ENCODE measurements around the gene LPIN3.
A peak's percentile ranks its signal among the peaks of the same experiment; 100 is the strongest.

Gene LPIN3

GRCh38 chr20:41334443-41335421 is 5.9 kb upstream of the LPIN3 start:
- FAIRE-seq, result no peak
- TF ChIP-seq, protein P1, sequence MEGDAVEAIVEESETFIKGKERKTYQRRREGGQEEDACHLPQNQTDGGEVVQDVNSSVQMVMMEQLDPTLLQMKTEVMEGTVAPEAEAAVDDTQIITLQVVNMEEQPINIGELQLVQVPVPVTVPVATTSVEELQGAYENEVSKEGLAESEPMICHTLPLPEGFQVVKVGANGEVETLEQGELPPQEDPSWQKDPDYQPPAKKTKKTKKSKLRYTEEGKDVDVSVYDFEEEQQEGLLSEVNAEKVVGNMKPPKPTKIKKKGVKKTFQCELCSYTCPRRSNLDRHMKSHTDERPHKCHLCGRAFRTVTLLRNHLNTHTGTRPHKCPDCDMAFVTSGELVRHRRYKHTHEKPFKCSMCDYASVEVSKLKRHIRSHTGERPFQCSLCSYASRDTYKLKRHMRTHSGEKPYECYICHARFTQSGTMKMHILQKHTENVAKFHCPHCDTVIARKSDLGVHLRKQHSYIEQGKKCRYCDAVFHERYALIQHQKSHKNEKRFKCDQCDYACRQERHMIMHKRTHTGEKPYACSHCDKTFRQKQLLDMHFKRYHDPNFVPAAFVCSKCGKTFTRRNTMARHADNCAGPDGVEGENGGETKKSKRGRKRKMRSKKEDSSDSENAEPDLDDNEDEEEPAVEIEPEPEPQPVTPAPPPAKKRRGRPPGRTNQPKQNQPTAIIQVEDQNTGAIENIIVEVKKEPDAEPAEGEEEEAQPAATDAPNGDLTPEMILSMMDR (IDR thresholded peaks at IDR 0.05; ENCODE audit: insufficient read depth, missing control alignments), result no peak
- no peak for DNase-seq (ENCODE audit: insufficient read length, low spot score)

- TF ChIP-seq, protein P1 (IDR thresholded peaks at IDR 0.05; ENCODE audit: insufficient read depth, missing control alignments), result no peak
- FAIRE-seq (no peak), DNase-seq (ENCODE audit: insufficient read length, low spot score) (no peak)
These were observed 5.0 kb upstream of the LPIN3 start for GRCh38 chr20:41335591-41335990.

GRCh38 chr20:41336711-41337492 is 3.7 kb upstream of the LPIN3 start:
- FAIRE-seq (no peak), DNase-seq (ENCODE audit: insufficient read length, low spot score) (no peak)
- TF ChIP-seq, protein P1 (IDR thresholded peaks at IDR 0.05; ENCODE audit: insufficient read depth, missing control alignments), result no peak

- FAIRE-seq, result no peak
- DNase-seq (ENCODE audit: insufficient read length, low spot score), result no peak
- TF ChIP-seq, protein P1 (IDR thresholded peaks at IDR 0.05; ENCODE audit: insufficient read depth, missing control alignments), result peak; percentile 92
These were observed 679 bp upstream of the LPIN3 start for GRCh38 chr20:41339957-41340326.

DNA sequence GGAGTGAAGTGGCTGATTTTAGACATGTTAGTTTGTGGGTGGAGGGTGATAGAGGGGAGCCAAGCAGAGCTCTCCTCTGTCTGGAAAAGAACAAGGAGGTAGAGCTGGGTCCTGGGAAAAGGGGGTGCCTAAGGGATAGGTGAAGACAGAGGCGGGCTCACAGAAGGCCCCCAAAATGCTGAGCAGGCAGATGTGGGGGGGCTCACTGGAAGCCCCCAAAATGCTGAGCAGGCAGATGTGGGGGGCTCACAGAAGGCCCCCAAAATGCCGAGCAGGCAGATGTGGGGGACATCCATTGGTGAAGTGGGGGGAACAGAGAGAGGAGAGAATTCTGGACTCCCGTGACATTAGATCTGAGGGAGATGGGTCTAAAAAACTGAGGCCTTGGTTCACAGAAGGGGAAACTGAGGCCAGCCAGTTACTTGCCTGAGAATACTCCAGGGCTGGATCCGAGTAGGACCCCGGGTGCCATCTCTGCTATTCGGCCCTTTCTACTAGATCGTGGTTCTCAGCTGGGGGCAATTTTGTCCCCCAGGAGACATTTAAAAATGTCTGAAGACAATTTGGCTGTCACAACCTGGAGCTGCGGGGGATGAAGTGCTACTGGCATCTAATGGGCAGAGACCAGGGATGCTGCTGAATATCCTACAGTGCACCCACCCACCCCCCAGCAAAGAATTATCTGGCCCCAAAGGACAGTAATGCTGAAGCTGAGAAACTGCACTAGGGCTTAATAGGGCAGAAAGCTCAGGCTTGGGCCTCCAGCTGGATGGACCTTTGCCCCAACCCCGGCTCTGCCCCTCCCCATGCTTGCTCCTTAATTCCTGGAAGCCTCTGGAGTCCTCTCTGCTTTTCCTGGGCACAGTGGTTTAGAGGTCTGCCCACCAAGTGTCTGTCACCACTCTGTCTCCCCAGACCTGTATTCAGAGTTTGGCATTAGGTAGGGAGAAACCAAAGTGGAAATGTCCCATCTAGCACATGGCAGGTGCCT is 2.1 kb downstream of the LPIN3 start:
- no peak for FAIRE-seq
- TF ChIP-seq, protein P1 (IDR thresholded peaks at IDR 0.05; ENCODE audit: insufficient read depth, missing control alignments), result no peak
- DNase-seq (ENCODE audit: insufficient read length, low spot score), result no peak

GRCh38 chr20:41344477-41344876 is 3.9 kb downstream of the LPIN3 start:
- TF ChIP-seq, protein P1 (IDR thresholded peaks at IDR 0.05; ENCODE audit: insufficient read depth, missing control alignments), result no peak
- FAIRE-seq, result no peak
- DNase-seq (ENCODE audit: insufficient read length, low spot score), result no peak

Data from D721Med (cell line).